Activated CD4-positive, CD25-positive, alpha-beta regulatory T cell treated with anti-CD3 and anti-CD28 coated beads, Interleukin-2, amount 50 U/mL, for 16 hours (primary cell): ENCODE measurements around the gene LEO1.
"Not testable (repeated sequence)": the region's sequence is repeated elsewhere in the genome, so short reads cannot be mapped to it uniquely, and the experiment has no call there.

Experiments used
- DNase-seq: peaks from one replicate; pipeline ENCODE4 v3.0.0-alpha.2; 2020; ENCODE audit warnings: low read depth, low spot score

The LEO1 gene

DNA sequence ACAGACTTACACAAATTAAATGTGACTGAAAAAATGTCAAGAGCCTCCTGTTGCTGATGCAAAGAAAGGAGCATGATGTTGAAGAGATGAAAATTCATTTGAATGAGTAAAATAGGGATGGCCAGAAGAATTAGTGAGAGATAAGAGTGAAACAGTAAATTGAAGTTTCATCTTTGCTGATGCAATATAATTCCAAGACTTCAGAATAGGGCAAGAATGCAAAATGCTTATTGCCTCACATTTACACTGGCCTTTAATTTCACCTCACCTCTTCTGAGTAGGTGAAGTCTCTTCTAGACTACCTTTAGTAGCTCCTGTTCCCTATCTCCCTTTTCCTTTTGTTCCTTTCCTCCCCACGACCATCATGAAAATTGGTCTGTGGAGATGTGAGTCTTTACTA lies 32.1 kb upstream of the LEO1 start:
- DNase-seq, result no peak

DNA sequence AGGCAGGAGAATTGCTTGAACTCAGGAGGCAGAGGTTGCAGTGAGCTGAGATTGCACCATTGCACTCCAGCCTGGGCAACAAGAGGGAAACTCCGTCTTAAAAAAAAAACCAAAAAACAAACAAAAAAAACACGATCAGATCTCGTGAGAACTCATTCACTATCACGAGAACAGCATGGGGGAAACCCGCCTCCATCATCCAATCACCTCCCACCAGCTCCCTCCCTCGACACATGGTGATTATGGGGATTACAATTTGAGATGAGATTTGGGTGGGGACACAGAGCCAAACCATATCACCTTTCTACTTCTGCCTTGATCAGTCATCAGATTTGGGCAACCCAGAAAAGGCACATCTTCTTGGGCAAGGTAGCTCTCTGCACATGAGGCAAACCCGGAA lies 31.5 kb upstream of the LEO1 start:
- not testable (repeated sequence) for DNase-seq

DNA sequence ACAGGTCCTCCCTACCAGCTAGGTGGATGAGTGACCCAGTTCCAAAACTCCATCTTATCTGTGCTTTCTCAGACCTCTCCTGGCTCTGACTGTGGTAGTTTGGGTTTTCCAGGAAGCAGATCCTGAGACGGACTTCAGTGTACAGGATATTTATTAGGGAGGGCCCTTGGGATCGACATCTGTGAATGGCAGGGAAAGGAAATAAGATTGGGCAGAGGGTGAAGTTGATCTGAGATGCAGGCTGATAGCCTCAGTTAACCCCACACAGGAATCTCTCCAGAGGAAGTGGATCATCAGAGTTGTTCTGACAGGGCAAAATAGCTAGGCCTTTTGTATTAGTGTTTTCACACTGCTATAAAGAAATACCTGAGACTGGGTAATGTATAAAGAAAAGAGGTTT lies 30.8 kb upstream of the LEO1 start:
- DNase-seq, result no peak

DNA sequence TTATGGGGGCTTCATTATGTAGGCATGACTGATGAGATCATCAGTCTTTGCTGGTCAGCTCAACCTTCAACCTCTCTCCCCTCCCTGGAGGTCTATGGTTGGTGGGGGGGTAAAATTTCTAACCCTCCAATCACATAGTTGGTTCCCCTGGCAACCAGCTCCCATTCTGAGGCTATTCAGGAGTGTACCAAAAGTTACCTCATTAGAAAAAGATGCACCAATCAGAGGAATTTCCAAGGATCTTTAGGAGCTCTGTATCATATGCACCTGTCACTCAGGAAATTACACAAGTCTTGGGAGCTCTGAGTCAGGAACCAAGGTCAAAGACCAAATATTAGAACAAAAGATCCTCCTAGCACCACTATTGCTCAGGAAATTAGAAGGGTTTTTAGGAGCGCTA lies 21.4 kb upstream of the LEO1 start:
- no peak for DNase-seq

DNA sequence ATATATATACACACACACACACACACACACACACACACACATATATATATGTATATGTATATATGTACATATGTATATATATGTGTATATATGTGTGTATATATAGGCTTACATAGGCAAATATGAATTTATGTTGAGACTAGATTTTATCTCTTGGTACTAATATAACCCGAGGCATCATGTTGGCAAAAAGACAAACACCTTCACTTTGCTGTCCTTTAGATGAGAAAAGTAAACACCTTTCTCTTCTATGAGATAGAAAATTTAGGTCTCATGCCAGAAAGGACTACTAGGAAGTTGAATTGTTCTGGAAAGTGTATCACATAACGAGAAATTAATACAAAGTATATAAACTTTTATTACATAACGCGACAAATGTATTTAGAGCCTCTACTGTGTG lies 19.6 kb upstream of the LEO1 start:
- no peak for DNase-seq

DNA sequence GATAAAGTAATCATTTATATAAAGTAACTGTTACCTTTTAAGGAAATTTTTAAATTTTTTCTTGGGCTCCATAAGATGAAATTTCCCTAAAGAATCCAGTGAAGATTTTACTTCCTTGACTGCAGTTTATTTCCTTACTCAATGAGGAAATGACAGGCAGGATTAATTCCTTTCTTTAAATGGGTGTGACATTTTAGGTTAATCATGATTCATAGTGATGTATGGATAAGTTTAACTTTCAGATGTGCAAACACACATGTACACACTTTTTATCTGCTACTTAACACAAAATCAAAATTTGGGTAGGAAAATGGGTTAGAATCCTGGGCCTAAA lies 11.2 kb upstream of the LEO1 start:
- no peak for DNase-seq

DNA sequence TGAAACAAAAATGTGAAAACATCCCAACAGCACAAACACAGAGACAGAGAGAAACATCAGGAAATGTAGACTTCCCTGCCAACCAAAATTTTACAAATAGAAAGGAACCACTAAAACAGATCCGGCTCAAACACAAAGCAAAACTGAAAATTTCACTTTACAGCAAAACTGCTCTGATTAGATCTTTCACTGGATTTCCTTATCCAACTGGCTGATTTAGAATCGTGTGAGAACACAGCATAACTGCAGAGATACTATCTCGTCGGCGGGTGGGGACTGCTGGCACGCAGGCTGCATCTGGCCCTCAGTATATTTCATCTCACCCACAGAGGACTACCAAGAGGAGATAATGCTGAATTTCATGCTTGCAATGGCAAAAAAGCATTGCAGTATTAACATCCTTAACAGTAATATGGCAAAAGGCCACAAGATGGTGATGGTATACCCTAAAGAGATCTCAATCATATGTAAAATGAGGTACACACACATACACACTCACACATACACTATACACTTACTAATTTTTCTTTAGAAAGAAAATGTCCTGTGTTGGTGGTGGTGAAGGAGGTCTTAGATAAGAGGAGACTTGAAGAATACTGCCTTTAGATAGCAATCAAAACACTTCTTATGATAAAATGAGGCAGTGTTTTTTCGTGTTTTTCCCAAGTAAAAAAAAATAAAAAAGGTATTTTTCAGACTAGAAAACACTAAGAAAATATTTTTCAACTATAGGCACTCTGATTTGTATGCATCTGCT lies 10.6 kb upstream of the LEO1 start:
- DNase-seq, result no peak

DNA sequence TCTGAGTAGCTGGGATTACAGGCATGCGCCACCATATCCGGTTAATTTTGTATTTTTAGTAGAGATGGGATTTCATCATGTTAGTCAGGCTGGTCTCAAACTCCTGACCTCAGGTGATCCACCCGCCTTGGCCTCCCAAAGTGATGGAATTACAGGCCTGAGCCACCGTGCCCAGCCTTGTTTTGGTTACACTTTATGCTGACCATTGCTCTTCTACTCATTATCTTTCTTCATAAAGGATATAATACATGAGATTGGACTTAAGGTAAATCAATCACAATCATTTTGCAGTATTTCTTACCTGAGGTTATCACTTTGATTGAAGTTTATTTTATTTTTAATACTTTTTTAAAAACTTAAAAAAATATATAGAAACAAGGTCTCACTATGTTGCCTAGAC lies 2.2 kb upstream of the LEO1 start:
- DNase-seq, result no peak

DNA sequence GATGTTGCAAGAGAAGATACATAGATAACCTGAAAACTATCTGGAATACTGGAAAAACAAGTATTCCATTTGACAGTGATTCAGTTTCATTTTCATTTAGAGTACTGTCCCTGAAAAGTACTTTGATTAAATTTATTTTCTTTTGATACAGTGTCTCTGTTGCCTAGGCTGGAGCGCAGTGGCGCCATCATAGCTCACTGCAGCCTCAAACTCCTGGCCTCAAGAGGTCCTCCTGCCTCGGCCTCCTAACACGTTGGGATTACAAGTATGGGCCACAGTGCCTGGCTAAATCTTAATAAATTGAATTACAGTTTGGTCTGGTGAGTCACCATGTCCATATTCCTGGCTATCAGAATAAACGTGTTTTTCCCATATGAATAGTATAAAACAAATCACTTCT lies 1.6 kb upstream of the LEO1 start:
- no peak for DNase-seq

DNA sequence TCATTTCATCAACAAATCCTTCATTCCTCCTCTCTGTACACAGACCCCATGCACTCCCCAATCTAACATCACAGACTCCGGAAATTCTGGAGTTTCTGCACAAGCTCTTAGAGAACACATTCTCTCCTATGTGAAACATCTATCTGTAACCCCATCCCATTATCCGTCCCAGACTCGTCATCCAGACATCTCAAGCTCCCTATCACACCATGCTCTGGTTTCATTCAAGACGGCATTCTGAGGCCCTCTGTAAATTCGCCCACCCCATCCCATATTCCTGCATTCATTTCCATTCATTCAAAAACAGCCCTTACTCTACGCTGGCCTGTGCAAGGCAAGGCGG lies 575 bp downstream of the LEO1 start:
- no peak for DNase-seq

DNA sequence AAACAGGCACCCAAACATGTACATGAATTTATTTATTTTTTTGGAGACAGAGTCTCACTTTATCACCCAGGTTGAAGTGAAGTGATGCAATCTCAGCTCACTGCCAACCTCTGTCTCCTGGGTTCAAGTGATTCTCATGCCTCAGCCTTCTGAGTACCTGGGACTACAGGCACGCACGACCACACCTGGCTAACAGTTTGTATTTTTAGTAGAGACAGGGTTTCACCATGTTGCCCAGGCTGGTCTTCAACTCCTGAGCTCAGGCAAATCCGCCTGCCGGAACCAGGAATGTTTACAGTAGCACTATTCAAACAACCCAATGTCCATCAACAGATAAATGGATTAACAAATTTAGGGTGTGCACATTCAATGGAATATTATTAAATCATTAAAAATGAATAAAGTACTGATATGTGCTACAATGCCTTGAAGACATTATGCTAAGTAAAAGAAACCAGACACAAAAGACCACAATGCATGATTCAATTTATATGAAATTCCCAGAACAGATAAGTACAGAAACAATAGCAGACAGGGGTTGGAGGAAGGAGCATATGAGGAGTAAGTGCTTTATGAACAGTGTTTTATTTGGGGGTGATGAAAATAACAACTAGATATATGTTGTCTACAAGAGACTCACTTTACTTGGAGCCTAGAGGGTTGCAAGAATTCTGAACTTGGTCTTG lies 1.3 kb downstream of the LEO1 start:
- DNase-seq, result no peak

DNA sequence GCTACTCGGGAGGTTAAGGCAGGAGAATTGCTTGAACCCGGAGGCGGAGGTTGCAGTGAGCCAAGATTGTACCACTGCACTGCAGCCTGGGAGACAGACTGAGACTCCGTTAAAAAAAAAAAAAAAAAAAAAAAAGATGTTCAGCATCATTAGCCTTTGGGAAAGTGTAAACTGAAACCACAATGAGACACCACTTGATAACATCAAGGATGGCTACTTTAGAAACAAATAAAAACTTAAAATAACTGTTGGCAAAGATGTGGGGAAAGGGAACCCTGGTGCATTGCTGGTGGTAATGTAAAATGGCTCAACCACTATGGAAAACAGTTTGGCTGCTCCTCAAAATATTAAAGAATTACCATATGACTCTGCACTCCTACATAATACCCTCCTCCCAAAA lies 1.9 kb downstream of the LEO1 start:
- no peak for DNase-seq

DNA sequence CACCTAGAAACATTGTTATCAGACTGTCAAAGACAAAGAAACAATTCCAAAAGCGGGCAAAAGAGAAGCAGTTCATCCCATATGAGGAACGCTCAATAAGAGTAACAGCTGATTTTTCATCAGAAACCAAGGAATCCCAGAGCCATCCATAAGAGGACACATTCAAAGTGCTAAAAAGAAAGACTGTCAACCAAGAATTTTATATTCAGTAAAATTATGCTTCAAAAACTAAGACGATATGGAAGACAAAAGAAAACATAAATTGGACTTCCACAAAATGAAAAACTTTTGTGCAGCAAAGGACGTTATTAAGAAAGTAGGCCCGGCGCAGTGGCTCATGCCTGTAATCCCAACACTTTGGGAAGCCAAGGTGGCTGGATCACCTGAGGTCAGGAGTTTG lies 4.0 kb downstream of the LEO1 start:
- DNase-seq, result no peak

DNA sequence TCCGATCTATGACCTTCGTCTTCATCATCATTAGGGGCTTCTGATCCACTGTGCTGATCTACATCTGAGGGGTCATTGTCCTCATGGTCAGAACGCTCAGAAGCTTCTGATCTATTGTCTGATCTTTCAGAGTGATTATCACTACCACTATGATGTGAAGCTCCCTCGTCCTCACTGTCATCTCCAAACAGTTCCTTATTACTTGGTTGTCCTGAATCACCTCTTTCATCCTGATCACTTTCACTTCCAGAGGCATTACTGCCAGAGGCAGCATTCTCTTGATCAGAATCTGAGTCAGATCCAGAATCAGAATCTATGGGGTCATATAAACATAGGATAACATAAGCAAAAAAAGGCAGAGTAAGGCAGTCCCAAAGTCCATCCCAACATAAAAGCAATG lies 5.4 kb downstream of the LEO1 start:
- DNase-seq, result no peak

DNA sequence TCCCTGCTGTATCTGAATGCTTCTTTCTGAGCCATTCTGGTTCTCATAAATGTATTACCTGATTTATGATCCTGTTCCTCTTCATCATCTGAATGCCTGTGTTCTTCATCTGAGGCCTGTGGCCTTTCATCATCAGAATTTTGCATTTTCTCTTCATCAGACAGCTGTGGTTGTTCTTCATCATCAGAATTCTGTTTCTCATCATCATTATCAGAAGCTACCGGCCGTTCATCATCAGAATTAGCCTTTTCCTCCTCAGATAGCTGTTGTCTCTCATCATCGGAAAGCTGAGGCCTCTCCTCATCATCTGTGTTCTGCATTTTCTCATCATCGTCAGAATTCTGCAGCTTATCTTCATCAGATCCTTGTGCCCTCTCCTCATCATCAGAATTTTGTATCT lies 5.9 kb downstream of the LEO1 start:
- DNase-seq, result no peak

DNA sequence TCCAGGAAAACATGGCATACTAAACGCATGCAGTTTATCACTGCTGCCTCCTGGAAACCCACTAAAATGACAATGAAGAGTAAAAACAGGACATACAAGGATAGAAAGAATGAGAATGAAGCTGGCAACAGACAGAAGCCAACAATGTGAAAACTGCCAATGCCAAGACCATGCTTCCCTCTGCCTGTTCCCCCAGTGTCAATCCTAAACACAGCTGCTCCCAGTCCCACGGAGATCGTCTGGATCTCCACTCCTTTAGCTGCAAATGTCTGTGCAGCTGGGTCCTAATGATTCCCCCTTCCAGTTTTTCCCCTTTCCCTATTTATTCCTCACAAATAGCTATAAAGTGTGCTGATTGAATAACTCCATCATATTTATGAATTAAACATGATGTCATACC lies 16.1 kb downstream of the LEO1 start:
- DNase-seq, result no peak

DNA sequence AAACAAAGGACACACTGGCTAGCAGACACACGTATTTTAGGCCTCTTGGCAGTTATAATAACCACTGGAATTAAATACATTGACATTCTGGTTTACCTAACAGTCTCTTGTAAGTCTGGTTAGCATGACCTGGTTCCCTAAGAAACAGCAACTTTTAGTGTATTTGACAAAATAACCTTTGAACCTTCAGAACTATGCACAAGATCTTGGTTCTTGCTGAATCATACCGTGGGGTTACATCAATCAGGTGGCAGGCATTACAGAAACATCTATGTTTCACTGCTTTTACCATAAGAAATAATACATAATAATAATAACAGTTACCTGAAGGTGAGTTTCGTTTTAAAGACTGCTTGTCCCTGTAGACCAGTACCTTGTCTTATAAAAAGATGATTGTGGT lies 18.8 kb downstream of the LEO1 start:
- no peak for DNase-seq

DNA sequence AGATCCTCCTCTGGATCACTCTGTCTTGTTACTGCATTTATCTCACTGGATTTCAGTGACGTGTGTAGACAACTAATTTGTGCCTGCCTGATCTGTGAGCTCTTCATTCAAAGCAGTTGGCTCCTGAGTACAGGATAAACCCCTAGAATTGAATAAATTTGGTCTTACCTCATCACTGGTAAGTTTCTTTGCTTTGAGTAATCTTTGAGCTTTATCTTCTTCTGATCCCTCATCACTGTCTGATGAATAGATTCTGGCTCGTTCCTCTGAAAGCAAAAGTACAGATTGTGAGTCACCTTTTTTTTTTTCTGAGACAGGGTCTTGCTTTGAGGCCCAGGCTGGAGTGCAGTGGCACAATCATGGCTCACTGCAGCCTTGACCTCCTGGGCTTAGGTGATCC lies 24.5 kb downstream of the LEO1 start:
- DNase-seq, result no peak

DNA sequence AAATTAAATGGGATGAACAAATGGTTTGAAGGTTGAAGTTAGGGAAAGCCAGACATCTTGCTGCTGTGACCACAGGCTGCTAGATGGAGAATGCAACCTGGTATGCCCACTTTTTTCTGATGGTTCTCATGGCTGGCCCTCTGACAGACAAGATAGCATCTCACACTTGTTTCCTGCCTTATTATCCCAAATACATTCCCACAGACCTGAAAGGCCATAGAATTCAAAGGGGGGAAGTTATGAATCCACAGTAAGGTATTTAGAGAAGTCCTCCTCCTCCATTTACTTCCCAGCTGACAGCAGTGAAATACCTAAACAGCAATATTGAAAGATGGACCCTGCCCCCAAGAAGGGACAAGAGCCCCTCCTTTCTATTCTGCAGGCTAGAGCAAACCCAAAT lies 32.4 kb downstream of the LEO1 start:
- no peak for DNase-seq

DNA sequence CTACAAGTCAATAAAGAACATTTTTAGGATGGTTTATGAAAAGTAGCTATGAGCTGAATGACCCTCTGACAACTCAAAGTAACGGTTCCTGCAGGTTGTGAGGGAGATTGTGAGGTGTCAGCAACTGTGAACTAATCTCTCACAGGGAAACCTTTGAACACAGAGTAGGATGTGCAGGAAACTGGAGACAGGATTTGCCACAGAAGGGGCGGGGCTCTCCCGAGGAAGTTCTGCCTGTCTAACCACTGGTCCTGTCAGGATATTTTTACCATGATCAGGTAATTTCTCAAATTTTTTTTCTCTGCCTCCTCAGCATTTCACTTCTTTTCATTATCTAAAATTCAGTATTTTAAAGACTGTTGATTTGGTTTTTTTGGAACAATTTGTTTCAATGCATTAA lies 33.3 kb downstream of the LEO1 start:
- no peak for DNase-seq

DNA sequence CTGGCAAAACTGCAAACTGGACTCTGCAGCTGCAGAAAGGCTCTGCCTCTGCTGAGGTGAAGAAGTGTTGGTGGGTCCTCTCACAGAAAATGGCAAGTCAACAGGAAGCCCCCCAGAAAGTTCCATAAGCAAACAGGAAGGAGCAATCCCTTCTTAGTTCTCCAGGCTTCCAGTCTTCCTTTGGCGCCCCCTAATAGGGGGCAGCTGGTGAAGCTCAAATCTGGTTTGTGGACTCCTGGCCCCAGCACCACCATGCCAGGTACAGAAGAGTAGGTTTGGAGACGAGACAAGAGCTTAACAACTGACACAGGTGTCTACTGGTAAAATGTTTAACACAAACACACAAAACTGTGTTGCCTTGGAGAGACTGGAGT lies 35.5 kb downstream of the LEO1 start:
- DNase-seq, result no peak

DNA sequence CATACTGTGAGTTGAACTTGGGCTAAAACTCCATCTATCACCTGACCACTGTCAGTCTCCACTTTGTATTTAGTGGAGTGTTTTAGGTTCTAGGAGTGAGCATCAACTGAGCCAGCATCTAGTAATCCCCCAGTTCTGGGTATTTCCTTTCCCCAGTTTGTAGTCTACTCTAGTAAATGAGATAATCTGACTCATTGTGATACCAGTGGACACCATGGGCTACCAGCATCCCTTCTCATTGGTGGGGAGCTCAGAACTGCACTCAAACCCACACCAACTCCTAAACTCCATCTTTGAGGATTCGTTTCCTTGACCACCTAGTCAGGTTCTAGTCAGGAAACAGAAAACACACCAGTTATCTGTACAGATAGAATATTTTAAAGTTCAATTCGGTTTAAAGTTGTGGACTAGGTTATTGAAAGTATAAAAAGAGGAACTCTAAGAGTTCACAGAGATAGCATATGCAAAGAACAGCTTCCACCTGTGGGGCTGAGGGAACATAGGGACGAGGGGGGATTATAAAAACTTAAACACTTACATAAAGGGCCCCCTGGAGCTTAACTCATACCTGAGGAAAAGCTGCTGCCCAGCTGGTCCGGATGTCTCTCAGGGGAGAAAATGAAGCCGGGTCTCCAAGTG lies 36.0 kb downstream of the LEO1 start:
- no peak for DNase-seq

DNA sequence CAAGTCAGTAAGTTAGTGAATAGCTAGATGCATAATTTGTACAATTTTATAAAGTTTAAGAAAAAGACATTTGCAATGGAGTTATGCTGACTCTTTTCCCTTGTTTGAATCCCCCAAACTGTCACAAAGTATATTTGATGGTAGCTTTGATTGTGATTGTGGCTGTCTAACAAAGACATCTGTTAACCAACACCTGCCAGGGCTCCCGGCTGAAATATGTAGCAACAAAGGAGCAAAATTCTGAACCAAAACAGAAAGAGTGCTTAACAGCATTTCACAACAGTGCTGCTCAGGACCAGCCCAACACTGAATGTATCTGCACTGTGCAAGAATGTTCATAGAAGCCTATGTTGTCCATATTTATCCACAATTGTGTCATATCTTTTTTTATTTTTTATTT lies 39.4 kb downstream of the LEO1 start:
- no peak for DNase-seq

DNA sequence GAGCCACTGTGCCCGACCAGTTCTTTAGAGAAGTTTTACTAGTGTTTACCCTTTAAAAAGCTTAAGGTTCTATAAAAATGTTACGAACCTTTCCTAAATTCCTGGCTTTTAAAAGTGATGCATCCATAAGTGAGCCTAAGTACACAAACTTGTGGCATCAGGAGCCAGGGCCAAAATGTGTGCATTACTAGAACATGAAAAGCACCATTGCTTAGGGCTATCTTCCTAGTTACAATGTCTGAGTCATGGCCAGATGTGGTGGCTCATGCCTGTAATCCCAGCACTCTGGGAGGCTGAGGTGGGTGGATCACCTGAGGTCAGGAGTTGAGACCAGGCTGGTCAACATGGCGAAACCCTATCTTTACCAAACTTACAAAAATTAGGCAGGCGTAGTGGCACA lies 39.9 kb downstream of the LEO1 start:
- no peak for DNase-seq
